NCI-H82 treated with DMSO at 0.1 percent for 48 hours (cell line): Measurements from ENCODE around the gene UMAD1.
A peak's percentile ranks its signal among the peaks of the same experiment; 100 is the strongest.
"Not testable (repeated sequence)": the region's sequence is repeated elsewhere in the genome, so short reads cannot be mapped to it uniquely, and the experiment has no call there.

Experiments
- DNase-seq: peaks from one replicate; lab custom pipeline; 2025; ENCODE audit not compliant: unreplicated experiment; lab: John Stamatoyannopoulos, UW

Gene UMAD1

GRCh38 chr7:7652798-7653540 is 12.4 kb downstream of the UMAD1 start:
- DNase-seq: no peak

- DNase-seq: no peak
Measured at GRCh38 chr7:7653593-7654187, 13.1 kb downstream of the UMAD1 start.

- DNase-seq: no peak
Measured at GRCh38 chr7:7654964-7655715, 14.6 kb downstream of the UMAD1 start.

GRCh38 chr7:7656459-7656858 is 15.9 kb downstream of the UMAD1 start:
- DNase-seq: not testable (repeated sequence)

GRCh38 chr7:7662527-7662926 is 22.0 kb downstream of the UMAD1 start:
- peak; percentile 35 for DNase-seq

GRCh38 chr7:7664291-7664690 is 23.7 kb downstream of the UMAD1 start:
- peak; percentile 82 for DNase-seq

- no peak for DNase-seq
Measured at GRCh38 chr7:7665031-7665430, 24.5 kb downstream of the UMAD1 start.

- no peak for DNase-seq
Measured at GRCh38 chr7:7667187-7667586, 26.6 kb downstream of the UMAD1 start.

- DNase-seq: no peak
Measured at GRCh38 chr7:7668706-7669105, 28.2 kb downstream of the UMAD1 start.

GRCh38 chr7:7670490-7670889 is 29.9 kb downstream of the UMAD1 start:
- DNase-seq: no peak

GRCh38 chr7:7671361-7671760 is 30.8 kb downstream of the UMAD1 start:
- no peak for DNase-seq

GRCh38 chr7:7672545-7673239 is 32.1 kb downstream of the UMAD1 start:
- no peak for DNase-seq

- DNase-seq: no peak
Measured at GRCh38 chr7:7673240-7673550, 32.6 kb downstream of the UMAD1 start.

- DNase-seq: no peak
Measured at GRCh38 chr7:7675686-7676085, 35.1 kb downstream of the UMAD1 start.

GRCh38 chr7:7679640-7680039 is 39.1 kb downstream of the UMAD1 start:
- peak; percentile 49 for DNase-seq

- DNase-seq: peak; percentile 76
Measured at GRCh38 chr7:7681191-7681935, 40.8 kb downstream of the UMAD1 start.

- DNase-seq: peak; percentile 48
Measured at GRCh38 chr7:7681936-7682329, 41.4 kb downstream of the UMAD1 start.

GRCh38 chr7:7682861-7683260 is 42.3 kb downstream of the UMAD1 start:
- DNase-seq: no peak

GRCh38 chr7:7686811-7687508 is 46.4 kb downstream of the UMAD1 start:
- no peak for DNase-seq

- no peak for DNase-seq
Measured at GRCh38 chr7:7687800-7688199, 47.2 kb downstream of the UMAD1 start.
